Measurements from ENCODE around the gene EHMT1.

- no peak for TF ChIP-seq USF2 (IDR thresholded peaks at IDR 0.05; ENCODE audit: low read length)
- no peak for TF ChIP-seq CEBPB (IDR thresholded peaks at IDR 0.05; ENCODE audit: low read depth, low read length)
These were observed 24.1 kb downstream of the EHMT1 start for GRCh38 chr9:137642892-137643291.

Measured in H1 (cell line).